ENCODE results near the gene ADAT1.
A peak's percentile ranks its signal among the peaks of the same experiment; 100 is the strongest.

ADAT1 gene

GRCh38 chr16:75578212-75578611 lies 44.9 kb downstream of the ADAT1 start:
- in situ Hi-C loops (cut with MboI; ENCODE audit: low sequenced_read_pairs, unreplicated experiment), result no loop called here
- no peak for TF ChIP-seq CTCF (IDR thresholded peaks at IDR 0.05; ENCODE audit: borderline replicate concordance, control extremely low read depth, extremely low read depth, insufficient read depth, missing control alignments)
- no peak for DNase-seq (ENCODE audit: low spot score)

- peak; percentile 56 for DNase-seq (ENCODE audit: low spot score)
- no peak for TF ChIP-seq CTCF (IDR thresholded peaks at IDR 0.05; ENCODE audit: borderline replicate concordance, control extremely low read depth, extremely low read depth, insufficient read depth, missing control alignments)
- in situ Hi-C loops (cut with MboI; ENCODE audit: low sequenced_read_pairs, unreplicated experiment), result no loop called here
Measured at GRCh38 chr16:75576384-75576811, 46.7 kb downstream of the ADAT1 start.

DNA sequence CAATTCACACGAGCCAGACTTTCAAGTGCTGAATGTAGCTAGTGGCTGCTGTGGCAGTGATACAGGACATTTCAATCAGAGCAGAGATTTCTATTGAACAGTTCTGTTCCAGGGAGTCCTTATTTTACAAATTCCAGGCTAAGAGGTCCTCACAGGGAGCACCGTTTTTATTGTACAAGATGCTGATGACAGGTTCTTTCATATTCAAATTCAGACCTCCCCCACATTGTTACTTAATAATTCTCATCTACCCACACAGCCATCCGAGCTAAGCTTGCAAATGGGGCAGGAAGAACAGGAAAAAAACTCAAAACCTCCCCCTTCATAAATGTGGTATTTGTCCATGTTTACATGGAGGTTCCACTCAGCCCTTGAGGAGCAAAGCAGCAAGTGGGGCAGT lies 47.1 kb downstream of the ADAT1 start:
- no peak for TF ChIP-seq CTCF (IDR thresholded peaks at IDR 0.05; ENCODE audit: borderline replicate concordance, control extremely low read depth, extremely low read depth, insufficient read depth, missing control alignments)
- DNase-seq (ENCODE audit: low spot score), result no peak
- in situ Hi-C loops (cut with MboI; ENCODE audit: low sequenced_read_pairs, unreplicated experiment), result no loop called here

GRCh38 chr16:75573955-75574354 lies 49.1 kb downstream of the ADAT1 start:
- DNase-seq (ENCODE audit: low spot score), result no peak
- TF ChIP-seq CTCF (IDR thresholded peaks at IDR 0.05; ENCODE audit: borderline replicate concordance, control extremely low read depth, extremely low read depth, insufficient read depth, missing control alignments), result no peak
- in situ Hi-C loops (cut with MboI; ENCODE audit: low sequenced_read_pairs, unreplicated experiment), result no loop called here

GRCh38 chr16:75572864-75573542 lies 50.1 kb downstream of the ADAT1 start:
- no peak for TF ChIP-seq CTCF (IDR thresholded peaks at IDR 0.05; ENCODE audit: borderline replicate concordance, control extremely low read depth, extremely low read depth, insufficient read depth, missing control alignments)
- no peak for DNase-seq (ENCODE audit: low spot score)
- in situ Hi-C loops (cut with MboI; ENCODE audit: low sequenced_read_pairs, unreplicated experiment), result no loop called here

- in situ Hi-C loops (cut with MboI; ENCODE audit: low sequenced_read_pairs, unreplicated experiment), result no loop called here
- DNase-seq (ENCODE audit: low spot score), result peak; percentile 47
- TF ChIP-seq CTCF (IDR thresholded peaks at IDR 0.05; ENCODE audit: borderline replicate concordance, control extremely low read depth, extremely low read depth, insufficient read depth, missing control alignments), result no peak
Measured at GRCh38 chr16:75570396-75571065, 52.5 kb downstream of the ADAT1 start.
